H1 (cell line): ENCODE measurements around the gene SCAPER. TPM values are rescaled to one million over a fixed set of nuclear protein-coding genes. Genes with fewer than 3 reads are reported as not detected.

Experiments used
- CTCF ChIA-PET: fragments of 300-600 bp; sonication (Branson Sonifier 250); formaldehyde crosslinking; loops from one replicate; lab custom pipeline; 2021; ENCODE audit not compliant: partially characterized antibody; lab: Charles Lee
- POLR2A ChIA-PET: fragments of 300-600 bp; sonication (Branson Sonifier 250); formaldehyde crosslinking; loops from one replicate; lab custom pipeline; 2021; ENCODE audit warnings: inconsistent platforms; ENCODE audit not compliant: partially characterized antibody; lab: Charles Lee
- DNase-seq, 2 experiments: peaks; one replicate each; pipeline versions ENCODE4 v3.0.0 to v3.0.0-alpha.2; 2010 to 2022; ENCODE audit warnings: low spot score in 2 of 2, low read depth in 1 of 2, mixed read lengths in 1 of 2
- FAIRE-seq: peaks from 2 replicates; lab custom pipeline; 2011; peaks lifted over from hg19 to GRCh38; lab: Jason Lieb, UNC
- H2AFZ ChIP-seq: 2 replicates; pipeline ENCODE4 v1.8.1; 2012; ENCODE audit warnings: low read length, inconsistent platforms
- H2AK5ac ChIP-seq: 2 replicates; pipeline ENCODE4 v1.6.1; 2013; ENCODE audit warnings: low read depth, low read length
- H2BK120ac ChIP-seq: replicated peaks from 2 replicates; pipeline ENCODE3; 2013; ENCODE audit warnings: low read depth, low read length, inconsistent platforms
- H2BK12ac ChIP-seq: 2 replicates; pipeline ENCODE4 v1.6.1; 2013; ENCODE audit warnings: low read depth, low read length
- H2BK15ac ChIP-seq: 2 replicates; pipeline ENCODE4 v1.6.1; 2013; ENCODE audit warnings: low read length
- H2BK20ac ChIP-seq: 2 replicates; pipeline ENCODE4 v1.6.1; 2013; ENCODE audit warnings: low read length
- H2BK5ac ChIP-seq: 2 replicates; pipeline ENCODE4 v1.6.1; 2013; ENCODE audit warnings: low read depth, low read length
- H3K14ac ChIP-seq: 2 replicates; pipeline ENCODE4 v1.6.1; 2013; ENCODE audit warnings: inconsistent platforms; ENCODE audit not compliant: insufficient read length
- H3K18ac ChIP-seq: 2 replicates; pipeline ENCODE4 v1.6.1; 2013; ENCODE audit warnings: low read length; ENCODE audit errors: extremely low read depth
- H3K23ac ChIP-seq: 2 replicates; pipeline ENCODE4 v1.6.1; 2013; ENCODE audit warnings: inconsistent platforms; ENCODE audit not compliant: insufficient read length
- H3K23me2 ChIP-seq: 2 replicates; pipeline ENCODE4 v1.6.1; 2013; ENCODE audit warnings: low read depth, low read length
- H3K27ac ChIP-seq: 2 replicates; pipeline ENCODE4 v1.6.1; 2011; ENCODE audit warnings: low read depth, low read length, inconsistent platforms
- H3K27me3 ChIP-seq, 4 experiments: replicated peaks in 1 of 4; 1 replicate in 1 of 4; 2 replicates in 3 of 4; pipeline versions ENCODE4 v1.6.1 to v1.8.1; 2011 to 2013; ENCODE audit warnings: low read length in 3 of 4, mild to moderate bottlenecking in 3 of 4, inconsistent platforms in 2 of 4, mixed read lengths in 2 of 4, moderate library complexity in 1 of 4; ENCODE audit not compliant: control insufficient read depth in 3 of 4, insufficient read depth in 3 of 4; ENCODE audit errors: extremely low read depth in 1 of 4
- H3K36me3 ChIP-seq, 4 experiments: 2 replicates each; pipeline versions ENCODE4 v1.6.1 to v1.8.1; 2011 to 2013; ENCODE audit warnings: mild to moderate bottlenecking in 4 of 4, low read length in 3 of 4, moderate library complexity in 2 of 4, control low read depth in 1 of 4, inconsistent platforms in 1 of 4; ENCODE audit not compliant: insufficient read depth in 4 of 4, control insufficient read depth in 2 of 4
- H3K4ac ChIP-seq: replicated peaks from 2 replicates; pipeline ENCODE3; 2013; ENCODE audit warnings: low read length, low read depth, mixed read lengths, inconsistent platforms; ENCODE audit not compliant: insufficient read length
- H3K4me1 ChIP-seq, 4 experiments: replicated peaks in 1 of 4; 1 replicate in 1 of 4; 2 replicates in 3 of 4; pipeline versions ENCODE4 v1.6.1 to v1.8.1; 2011 to 2013; ENCODE audit warnings: low read length in 3 of 4, inconsistent platforms in 2 of 4, mixed read lengths in 1 of 4; ENCODE audit not compliant: insufficient read depth in 4 of 4, control insufficient read depth in 3 of 4
- H3K4me2 ChIP-seq, 2 experiments: 2 replicates each; pipeline versions ENCODE4 v1.6.1 to v1.8.1; 2011 to 2013; ENCODE audit warnings: low read depth in 2 of 2, low read length in 2 of 2, control low read depth in 1 of 2, inconsistent platforms in 1 of 2, mild to moderate bottlenecking in 1 of 2; ENCODE audit not compliant: insufficient read depth in 1 of 2
- H3K4me3 ChIP-seq, 4 experiments: fragments of 200-600, 300-600 bp in 1 of 4; sonication (generic), shearing (Covaris generic), sonication (Bioruptor Twin) in 1 of 4; 2 replicates each; pipeline versions ENCODE4 v1.5.1 to v1.8.1; 2011 to 2016; ENCODE audit warnings: low read length in 4 of 4, low read depth in 3 of 4, control low read depth in 2 of 4, inconsistent platforms in 2 of 4, mild to moderate bottlenecking in 2 of 4, mixed read lengths in 1 of 4, moderate library complexity in 1 of 4; ENCODE audit not compliant: insufficient read depth in 2 of 4; ENCODE audit errors: extremely low read depth in 1 of 4
- H3K56ac ChIP-seq: replicated peaks from 2 replicates; pipeline ENCODE3; 2013; ENCODE audit warnings: low read depth, mild to moderate bottlenecking, mixed read lengths, low read length, inconsistent platforms; ENCODE audit not compliant: insufficient read length
- H3K79me1 ChIP-seq: 2 replicates; pipeline ENCODE4 v1.6.1; 2013; ENCODE audit warnings: low read depth, low read length, control low read depth
- H3K79me2 ChIP-seq, 2 experiments: 2 replicates each; pipeline versions ENCODE4 v1.6.1 to v1.8.1; 2012 to 2013; ENCODE audit warnings: low read length in 2 of 2, mild to moderate bottlenecking in 2 of 2, inconsistent platforms in 1 of 2; ENCODE audit not compliant: insufficient read depth in 2 of 2, control insufficient read depth in 1 of 2
- H3K9ac ChIP-seq, 4 experiments: replicated peaks in 1 of 4; 1 replicate in 1 of 4; 2 replicates in 3 of 4; pipeline versions ENCODE4 v1.6.1 to v1.8.1; 2011 to 2013; ENCODE audit warnings: low read depth in 3 of 4, low read length in 3 of 4, control low read depth in 2 of 4, mild to moderate bottlenecking in 2 of 4, moderate library complexity in 2 of 4, inconsistent platforms in 1 of 4; ENCODE audit errors: extremely low read depth in 1 of 4
- H3K9me3 ChIP-seq, 2 experiments: 2 replicates each; pipeline versions ENCODE4 v1.6.1 to v1.8.1; 2012 to 2013; ENCODE audit warnings: mild to moderate bottlenecking in 2 of 2, moderate library complexity in 2 of 2, control low read depth in 1 of 2, inconsistent platforms in 1 of 2, low read depth in 1 of 2, low read length in 1 of 2, mixed read lengths in 1 of 2; ENCODE audit not compliant: insufficient read depth in 2 of 2
- H4K20me1 ChIP-seq, 2 experiments: replicated peaks in 1 of 2; 2 replicates each; pipeline versions ENCODE3 to v1.8.1; 2011 to 2013; ENCODE audit warnings: inconsistent platforms in 2 of 2, low read length in 2 of 2, mild to moderate bottlenecking in 1 of 2; ENCODE audit not compliant: insufficient read depth in 2 of 2, control insufficient read depth in 1 of 2
- H4K5ac ChIP-seq: 2 replicates; pipeline ENCODE4 v1.6.1; 2013; ENCODE audit warnings: low read length, low read depth, mixed read lengths, inconsistent platforms; ENCODE audit not compliant: insufficient read length
- H4K8ac ChIP-seq: 2 replicates; pipeline ENCODE4 v1.8.0; 2013; ENCODE audit warnings: mild to moderate bottlenecking, moderate library complexity, low read length, inconsistent platforms; ENCODE audit not compliant: insufficient read depth; ENCODE audit errors: extremely low read depth
- H4K91ac ChIP-seq: replicated peaks from 2 replicates; pipeline ENCODE3; 2013; ENCODE audit warnings: low read length, mixed read lengths, inconsistent platforms; ENCODE audit not compliant: insufficient read length
- ATF2 ChIP-seq: IDR thresholded peaks from 2 replicates; pipeline ENCODE4 v1.6.1; 2012; ENCODE audit warnings: low read length, inconsistent platforms
- CHD1 ChIP-seq: IDR thresholded peaks from 2 replicates; pipeline ENCODE4 v1.6.1; 2012; ENCODE audit warnings: low read depth, low read length, improper control_type of control experiment
- EGR1 ChIP-seq: IDR thresholded peaks from 2 replicates; pipeline ENCODE4 v1.6.1; 2011; ENCODE audit warnings: low read depth, low read length, borderline replicate concordance
- GTF2F1 ChIP-seq: IDR thresholded peaks from 2 replicates; pipeline ENCODE4 v1.6.1; 2012; ENCODE audit warnings: low read depth, low read length, improper control_type of control experiment, borderline replicate concordance
- HDAC6 ChIP-seq: IDR thresholded peaks from one replicate; pipeline ENCODE4 v1.7.1; 2012; ENCODE audit warnings: low read depth, mild to moderate bottlenecking, inconsistent platforms, low read length, moderate library complexity
- KDM4A ChIP-seq: IDR thresholded peaks from one replicate; pipeline ENCODE4 v1.7.1; 2012; ENCODE audit warnings: low read depth, mild to moderate bottlenecking, moderate library complexity, low read length, inconsistent platforms; ENCODE audit not compliant: severe bottlenecking
- RAD21 ChIP-seq, 2 experiments: IDR thresholded peaks in 1 of 2; conservative IDR thresholded peaks in 1 of 2; 2 replicates each; pipeline ENCODE4 v1.6.1; 2011; ENCODE audit warnings: low read depth in 2 of 2, low read length in 2 of 2, improper control_type of control experiment in 1 of 2, inconsistent platforms in 1 of 2, mild to moderate bottlenecking in 1 of 2, moderate library complexity in 1 of 2
- SAP30 ChIP-seq: fragments of 300-600 bp; sonication (generic); IDR thresholded peaks from 2 replicates; pipeline ENCODE4 v1.7.1; 2012; ENCODE audit warnings: low read length, moderate library complexity, mild to moderate bottlenecking, inconsistent platforms; ENCODE audit not compliant: insufficient read depth, insufficient replicate concordance
- SIRT6 ChIP-seq: IDR thresholded peaks from one replicate; pipeline ENCODE4 v1.7.1; 2012; ENCODE audit warnings: low read length, inconsistent platforms
- TBP ChIP-seq: IDR thresholded peaks from 2 replicates; pipeline ENCODE4 v1.6.1; 2011; ENCODE audit warnings: low read depth, low read length, improper control_type of control experiment
- ZNF274 ChIP-seq: IDR thresholded peaks from 2 replicates; pipeline ENCODE4 v1.7.0; 2012; ENCODE audit warnings: low read length, borderline replicate concordance; ENCODE audit errors: extremely low read depth
- WGBS, 2 experiments: shearing (Covaris generic) in 1 of 2; methylation state at CpG; one replicate each; pipeline versions ENCODE4 v1.1.6 to v1.1.7; 2013 to 2015; ENCODE audit warnings: low lambda C conversion rate in 2 of 2, mixed read lengths in 2 of 2, inconsistent platforms in 1 of 2, low coverage in 1 of 2, missing lambda C conversion rate in 1 of 2; ENCODE audit not compliant: insufficient replicate concordance in 2 of 2, insufficient coverage in 1 of 2, insufficient read length in 1 of 2; ENCODE audit errors: extremely low coverage in 1 of 2, missing lambda C conversion rate in 1 of 2; 5-methylcytosine and 5-hydroxymethylcytosine counted together
- polyA plus RNA-seq, 7 experiments: library from polyadenylated mRNA; depleted of rRNA in 3 of 7; stranded (reverse) in 5 of 7; unstranded in 2 of 7; fragments of >200 nt in 5 of 7; fragments of 200-250 nt in 2 of 7; gene quantifications; 1 replicate in 5 of 7; 2 replicates in 1 of 7; 4 replicates in 1 of 7; pipeline versions ENCODE4 v1.2.1 to v1.2.3, GENCODE V29; 2011 to 2013; ENCODE audit warnings: missing spikeins in 2 of 7, mixed read lengths in 2 of 7
- total RNA-seq: library from RNA; stranded (reverse); fragmentation: NEBNext Ultra II Directional; extraction: Animal tissue kit (Norgen Biotek cat#: 25700); gene quantifications from 2 replicates; pipeline ENCODE4 v1.2.1, GENCODE V29; 2021

SCAPER gene
- total and polyA plus RNA-seq, 2 of the 8 experiments (the other 6 are each of a cell fraction or from before 2014, with no cell fraction given): 1.6 to 6.8 TPM

- Histone ChIP-seq H3K27me3 (no peaks in the 10 kb centered on the region), H2BK5ac (0 out of 2 replicates have a peak overlapping the region, but pooled peaks have one; percentile 21), H2AK5ac (no peak overlapping the region), H4K5ac (no peak overlapping the region), H3K4ac (no peak overlapping the region), H3K79me2 (no peaks in the 10 kb centered on the region), H3K27ac (no peak overlapping the region), H3K4me1 (peaks cover 0 to 4% (median 0%) of the 10 kb centered on the region in 4 experiments; a peak in 1 of 7 replicates), H4K20me1 (peaks cover 0 to 2% of the 10 kb centered on the region in 2 experiments), H2BK120ac (no peak overlapping the region), H3K4me2 (no peak overlapping the region), H3K18ac (no peak overlapping the region; the same call in 1 of the 2 replicates), H3K9me3 (0 out of 4 replicates have a peak, but pooled peaks cover 0 to 3% of the 10 kb centered on the region in 2 experiments), H2BK12ac (0 out of 2 replicates have a peak overlapping the region, but pooled peaks have one; percentile 17), H3K56ac (no peak overlapping the region), H3K36me3 (no peaks in the 10 kb centered on the region), H3K9ac (no peak overlapping the region), H3K14ac (no peak overlapping the region), H2BK20ac (no peak overlapping the region), H2AFZ (no peak overlapping the region), H3K4me3 (no peak overlapping the region; a peak in 1 of 8 replicates), H3K79me1 (no peaks in the 10 kb centered on the region), H2BK15ac (no peak overlapping the region), H3K23me2 (no peaks in the 10 kb centered on the region), H4K8ac (no peak overlapping the region), H3K23ac (peak overlapping the region; percentile 15), H4K91ac (no peak overlapping the region)
- no peak for DNase-seq
- no peak for FAIRE-seq
- WGBS, 2 experiments: 91% methylated on average over 5 of the region's 5 CpGs; no CpG with 5 or more reads in 1 of the 2 experiments
- ChIA-PET CTCF (no interaction called here), POLR2A (no interaction called here)
- TF ChIP-seq GTF2F1 (no peak), CHD1 (no peak), HDAC6 (no peak), ZNF274 (no peak), SAP30 (no peak), EGR1 (no peak), TBP (no peak), RAD21 (IDR thresholded peaks at IDR 0.05 in 1 of 2, conservative IDR thresholded peaks at IDR 0.05 in 1 of 2; ENCODE audit: low read depth in 2 of 2, low read length in 2 of 2) (no peak), KDM4A (no peak), ATF2 (no peak), SIRT6 (no peak)
Observed at GRCh38 chr15:76553102-76553501, 352.0 kb downstream of the SCAPER start.
